H1 (cell line): ENCODE measurements around the gene AGPAT4.

Experiments used
- CBX5 ChIP-seq: fragments of 300-800, 300-1000 bp; sonication (generic); IDR thresholded peaks from 2 replicates; pipeline ENCODE4 v1.7.1; 2016; ENCODE audit warnings: antibody characterized with exemption, low read length, low read depth
- CHD1 ChIP-seq: IDR thresholded peaks from 2 replicates; pipeline ENCODE4 v1.6.1; 2012; ENCODE audit warnings: low read depth, low read length, improper control_type of control experiment
- CTCF ChIP-seq, 3 experiments: IDR thresholded peaks; 1 replicate in 2 of 3; 2 replicates in 1 of 3; pipeline versions ENCODE4 v1.5.1 to v1.6.1; 2011; ENCODE audit warnings: low read length in 3 of 3, mild to moderate bottlenecking in 3 of 3, inconsistent platforms in 2 of 3, low read depth in 1 of 3, moderate library complexity in 1 of 3; ENCODE audit not compliant: insufficient read depth in 1 of 3; ENCODE audit errors: control extremely low read depth in 1 of 3
- EZH2 ChIP-seq: fragments of 200-600 bp; sonication (generic); IDR thresholded peaks from 2 replicates; pipeline ENCODE4 v1.7.1; 2012; ENCODE audit warnings: low read depth, mild to moderate bottlenecking, moderate library complexity, low read length, inconsistent platforms; ENCODE audit not compliant: severe bottlenecking
- GABPA ChIP-seq: IDR thresholded peaks from 2 replicates; pipeline ENCODE4 v1.6.1; 2011; ENCODE audit warnings: mild to moderate bottlenecking, low read length, moderate library complexity, borderline replicate concordance; ENCODE audit not compliant: insufficient read depth
- HDAC2 ChIP-seq, 2 experiments: fragments of 300-600 bp in 1 of 2; sonication (generic) in 1 of 2; IDR thresholded peaks; 2 replicates each; pipeline ENCODE4 v1.6.1; 2011 to 2012; ENCODE audit warnings: low read depth in 2 of 2, low read length in 2 of 2, mild to moderate bottlenecking in 2 of 2, moderate library complexity in 2 of 2, borderline replicate concordance in 1 of 2, inconsistent platforms in 1 of 2
- HDAC6 ChIP-seq: IDR thresholded peaks from one replicate; pipeline ENCODE4 v1.7.1; 2012; ENCODE audit warnings: low read depth, mild to moderate bottlenecking, inconsistent platforms, low read length, moderate library complexity
- MAX ChIP-seq: IDR thresholded peaks from 2 replicates; pipeline ENCODE4 v1.6.1; 2012; ENCODE audit warnings: inconsistent platforms
- POLR2A ChIP-seq, 2 experiments: IDR thresholded peaks; 1 replicate in 1 of 2; 2 replicates in 1 of 2; pipeline ENCODE4 v1.6.1; 2011; ENCODE audit warnings: low read depth in 2 of 2, low read length in 2 of 2, mild to moderate bottlenecking in 2 of 2; ENCODE audit errors: control extremely low read depth in 1 of 2
- RFX5 ChIP-seq: IDR thresholded peaks from 2 replicates; pipeline ENCODE4 v1.6.1; 2011; ENCODE audit warnings: low read depth, low read length, improper control_type of control experiment, borderline replicate concordance
- TAF1 ChIP-seq: IDR thresholded peaks from 2 replicates; pipeline ENCODE4 v1.6.1; 2011; ENCODE audit warnings: mild to moderate bottlenecking, low read depth, low read length
- ZNF274 ChIP-seq: IDR thresholded peaks from 2 replicates; pipeline ENCODE4 v1.7.0; 2012; ENCODE audit warnings: low read length, borderline replicate concordance; ENCODE audit errors: extremely low read depth

GRCh38 chr6:161292650-161293281 lies 18.9 kb upstream of the AGPAT4 start:
- TF ChIP-seq CTCF (IDR thresholded peaks at IDR 0.05; ENCODE audit: control extremely low read depth in 1 of 3, insufficient read depth in 1 of 3, low read depth in 1 of 3, low read length in 3 of 3): no peak
- TF ChIP-seq POLR2A (IDR thresholded peaks at IDR 0.05; ENCODE audit: control extremely low read depth in 1 of 2, low read depth in 2 of 2, low read length in 2 of 2): no peak
- TF ChIP-seq MAX: no peak
- no peak for TF ChIP-seq CHD1
- no peak for TF ChIP-seq CBX5
- no peak for TF ChIP-seq RFX5
- no peak for TF ChIP-seq ZNF274
- TF ChIP-seq EZH2: no peak
- no peak for TF ChIP-seq HDAC2 (IDR thresholded peaks at IDR 0.05; ENCODE audit: borderline replicate concordance in 1 of 2, low read depth in 2 of 2, low read length in 2 of 2)
- no peak for TF ChIP-seq GABPA
- TF ChIP-seq HDAC6: no peak
- no peak for TF ChIP-seq TAF1
